ENCODE measurements around the gene CDH4.

The CDH4 gene

GRCh38 chr20:61521687-61522420 is 269.8 kb downstream of the CDH4 start:
- no peak for FAIRE-seq

- no peak for FAIRE-seq
Measured at GRCh38 chr20:61522498-61523090, 270.5 kb downstream of the CDH4 start.

DNA sequence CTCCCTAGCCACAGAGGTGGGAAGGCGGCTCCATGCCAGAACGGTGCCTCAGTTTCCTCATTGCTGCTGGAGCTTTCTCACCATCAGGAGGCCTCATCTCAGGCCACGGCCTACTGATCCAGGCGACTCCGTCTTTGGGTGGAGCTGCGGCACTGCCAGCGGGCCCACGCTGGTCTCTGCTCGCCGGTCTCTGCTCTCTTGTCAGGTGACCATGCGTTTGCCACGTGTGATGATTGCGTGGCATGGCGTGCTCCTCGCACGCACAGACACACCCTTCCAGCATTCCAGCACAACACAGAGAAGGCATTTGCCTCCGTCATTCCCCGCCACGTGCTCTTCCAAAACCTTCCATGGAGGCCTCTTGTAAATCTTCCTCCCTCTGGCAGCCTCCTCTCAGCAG is 271.1 kb downstream of the CDH4 start:
- FAIRE-seq, result no peak

- no peak for FAIRE-seq
Measured at GRCh38 chr20:61524951-61525666, 273.0 kb downstream of the CDH4 start.

DNA sequence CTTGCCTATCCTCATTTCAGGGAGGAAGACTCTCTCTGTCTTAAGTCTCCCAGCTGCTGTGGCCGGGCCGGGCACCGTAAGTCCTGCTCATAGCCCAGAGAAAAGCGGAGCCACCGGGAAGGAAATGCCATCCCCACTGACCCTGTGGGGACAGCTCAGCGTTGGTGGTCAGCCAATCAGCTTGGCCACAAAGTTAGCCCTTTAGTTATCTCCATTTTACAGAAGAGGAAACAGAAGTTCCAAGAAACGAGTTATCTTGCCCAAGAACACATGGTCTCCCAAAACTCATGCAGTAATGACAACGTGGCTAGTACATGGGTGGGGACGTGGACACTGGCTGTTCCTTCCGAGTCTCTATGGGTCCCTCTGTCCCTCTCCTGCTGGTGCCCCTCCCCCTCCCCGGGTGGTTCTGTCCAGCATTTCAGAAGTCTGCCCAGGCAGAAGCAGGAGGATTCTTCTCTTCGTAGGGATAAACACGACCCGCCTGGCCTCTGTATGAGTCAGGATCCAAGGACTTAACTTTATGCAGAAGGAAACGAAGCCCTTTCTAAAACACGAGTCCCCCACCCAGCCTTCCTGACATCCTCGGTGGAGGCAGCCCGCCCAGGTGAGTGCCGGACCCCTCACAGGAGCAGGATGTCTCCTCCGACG is 273.8 kb downstream of the CDH4 start:
- FAIRE-seq, result no peak

DNA sequence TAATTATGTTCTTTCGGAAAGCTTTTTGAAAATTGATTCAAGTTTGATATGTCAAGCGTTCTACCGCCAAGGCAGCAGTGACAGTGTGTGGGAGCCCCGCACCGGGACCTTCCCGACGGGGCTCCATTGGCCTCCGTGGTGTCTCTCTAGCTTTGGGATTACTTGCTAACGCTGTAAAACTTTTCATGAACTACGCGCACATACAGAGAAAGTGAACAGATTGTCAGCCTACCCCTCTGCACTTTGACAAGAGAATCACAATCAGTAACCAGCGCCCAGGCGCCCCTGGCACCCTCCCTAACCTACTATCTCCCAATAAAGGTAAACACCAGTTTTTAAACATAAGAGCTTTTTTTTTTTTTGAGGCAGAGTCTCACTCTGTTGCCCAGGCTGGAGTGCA is 274.8 kb downstream of the CDH4 start:
- no peak for FAIRE-seq

DNA sequence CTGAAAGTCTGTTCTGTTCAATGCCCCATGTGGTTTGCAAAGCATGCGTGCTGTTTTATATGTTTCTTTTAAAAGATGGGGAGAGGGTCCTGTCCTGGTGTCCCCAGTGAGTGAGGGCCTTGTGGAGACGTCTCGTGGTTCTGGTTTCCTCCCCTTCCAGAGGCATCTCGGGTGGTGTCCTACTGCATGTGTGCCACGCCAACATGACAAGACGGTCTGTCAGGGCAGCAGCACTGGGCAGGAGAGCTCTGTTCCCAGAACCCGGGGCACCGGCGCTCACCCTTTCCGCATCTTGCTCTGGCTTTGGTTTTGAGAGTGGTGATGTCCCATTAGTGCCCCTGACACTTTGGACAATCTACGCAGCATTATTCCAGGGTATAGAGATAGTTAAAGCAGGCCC is 275.6 kb downstream of the CDH4 start:
- FAIRE-seq, result no peak

DNA sequence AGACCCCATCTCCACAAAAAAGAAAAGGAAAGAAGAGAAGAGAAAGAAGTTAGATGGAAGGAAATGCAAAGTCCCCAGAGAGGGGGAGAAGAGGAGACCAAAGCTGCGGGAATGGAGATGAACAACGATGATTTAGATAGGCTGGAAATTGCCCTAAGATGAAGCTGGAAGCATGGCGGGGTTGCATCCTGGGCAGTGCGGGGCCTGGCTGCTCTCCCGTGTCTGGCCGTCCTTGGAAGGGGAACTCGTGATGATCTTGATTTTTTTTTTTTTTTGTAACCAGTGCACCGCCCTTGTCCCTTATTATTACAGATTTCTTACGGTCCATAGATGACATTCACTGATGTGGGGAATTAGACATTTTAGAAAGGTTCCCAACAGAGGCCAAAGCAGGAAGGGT is 276.5 kb downstream of the CDH4 start:
- FAIRE-seq, result no peak

GRCh38 chr20:61529354-61529753 is 277.3 kb downstream of the CDH4 start:
- FAIRE-seq, result no peak

GRCh38 chr20:61531553-61532345 is 279.7 kb downstream of the CDH4 start:
- no peak for FAIRE-seq

DNA sequence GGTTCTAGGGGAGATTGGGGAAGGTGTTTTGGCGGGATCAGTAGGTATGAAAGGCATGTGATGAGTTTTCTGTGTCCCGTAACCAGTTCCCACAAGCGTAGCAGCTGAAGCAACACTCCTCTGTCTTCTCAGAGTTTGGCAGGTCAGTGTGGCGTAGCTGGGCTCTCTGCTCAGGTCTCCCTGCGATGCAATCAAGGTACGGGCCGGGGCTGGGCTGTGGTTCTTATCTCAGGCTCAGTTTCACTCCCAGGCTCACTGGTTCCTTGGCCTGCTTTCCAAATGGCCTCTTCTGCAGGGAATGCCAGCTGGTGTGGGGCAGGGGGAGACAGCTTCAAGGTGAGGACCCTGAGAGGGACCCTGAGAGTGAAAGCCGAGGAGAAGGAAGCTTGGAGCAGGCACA is 280.7 kb downstream of the CDH4 start:
- FAIRE-seq, result no peak

- no peak for FAIRE-seq
Measured at GRCh38 chr20:61533231-61533631, 281.2 kb downstream of the CDH4 start.

- no peak for FAIRE-seq
Measured at GRCh38 chr20:61534346-61534745, 282.3 kb downstream of the CDH4 start.

DNA sequence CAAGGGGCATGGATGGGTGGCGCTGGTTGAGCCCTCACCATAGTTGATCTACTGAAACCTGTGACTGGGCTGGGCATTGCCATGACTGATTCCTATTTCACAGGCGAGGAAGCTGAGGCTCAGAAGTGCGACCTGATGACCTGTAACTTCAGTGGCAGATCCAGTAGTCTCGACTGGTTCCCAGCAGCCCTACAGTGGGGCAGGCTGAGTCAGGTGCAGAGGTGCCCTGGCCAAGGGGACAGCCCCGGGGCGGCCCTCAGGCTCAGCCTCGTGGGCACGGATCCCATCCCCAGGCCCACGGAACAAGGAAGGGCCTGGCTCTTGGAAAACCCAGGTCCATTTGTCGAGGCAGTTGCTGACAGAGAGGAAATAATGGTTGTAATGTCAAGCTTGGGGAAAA is 283.0 kb downstream of the CDH4 start:
- FAIRE-seq, result no peak

- no peak for FAIRE-seq
Measured at GRCh38 chr20:61535536-61535935, 283.5 kb downstream of the CDH4 start.

GRCh38 chr20:61535956-61536355 is 283.9 kb downstream of the CDH4 start:
- FAIRE-seq, result no peak

DNA sequence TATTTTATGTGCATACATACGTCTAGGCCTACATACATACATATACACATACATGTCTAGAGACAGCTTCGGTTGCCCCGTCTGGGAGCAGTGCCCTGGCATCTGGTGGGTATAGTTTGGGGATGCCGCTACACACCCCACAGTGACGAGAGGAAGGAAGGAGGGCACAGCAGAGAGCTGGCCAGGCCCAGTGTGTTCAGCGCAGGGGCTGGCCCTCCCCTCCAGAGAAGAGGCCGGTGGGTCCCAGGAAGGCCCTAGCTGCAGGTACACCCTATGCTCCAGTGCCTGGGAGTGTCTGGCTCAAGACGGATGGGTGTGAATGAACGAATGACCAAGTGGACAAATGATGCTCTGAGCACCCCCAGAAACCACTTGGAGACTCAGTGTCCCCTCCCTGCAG is 284.6 kb downstream of the CDH4 start:
- FAIRE-seq, result no peak

GRCh38 chr20:61537239-61538182 is 285.4 kb downstream of the CDH4 start:
- FAIRE-seq, result no peak

GRCh38 chr20:61538183-61538942 is 286.3 kb downstream of the CDH4 start:
- FAIRE-seq, result no peak

DNA sequence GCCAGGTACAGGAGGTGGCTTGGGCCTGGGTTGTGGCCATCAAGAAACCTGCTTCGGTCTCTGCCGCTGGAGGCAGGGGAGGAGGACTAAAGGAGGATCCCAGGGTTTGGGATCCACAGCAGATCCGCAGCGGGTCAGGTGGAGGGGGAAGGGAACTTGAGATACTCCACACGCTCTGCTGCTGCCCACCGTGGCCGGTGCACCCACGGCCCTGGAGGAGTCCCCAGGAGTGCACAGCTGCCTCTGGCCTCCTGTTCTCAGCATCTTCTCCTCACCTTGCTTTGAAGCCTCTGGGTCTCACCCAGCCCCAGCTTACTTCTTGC is 286.8 kb downstream of the CDH4 start:
- FAIRE-seq, result no peak

All from A204.1 (cell line).